HG03342 (cell line): Measurements from ENCODE around the gene SNAP23.

Experiments
- ATAC-seq: cut with Tn5 transposase; IDR thresholded peaks from one replicate; pipeline ENCODE4 v1.9.1; 2021; ENCODE audit warnings: mild to moderate bottlenecking, moderate library complexity; ENCODE audit not compliant: unreplicated experiment

SNAP23 gene

GRCh38 chr15:42495361-42496212, at the start of gene SNAP23:
Gene SNAP23, plus strand, starts transcription at chr15:42495634. Its CDS starts 16,213 bp downstream, at chr15:42511847.
- peak; percentile 76 for ATAC-seq

DNA sequence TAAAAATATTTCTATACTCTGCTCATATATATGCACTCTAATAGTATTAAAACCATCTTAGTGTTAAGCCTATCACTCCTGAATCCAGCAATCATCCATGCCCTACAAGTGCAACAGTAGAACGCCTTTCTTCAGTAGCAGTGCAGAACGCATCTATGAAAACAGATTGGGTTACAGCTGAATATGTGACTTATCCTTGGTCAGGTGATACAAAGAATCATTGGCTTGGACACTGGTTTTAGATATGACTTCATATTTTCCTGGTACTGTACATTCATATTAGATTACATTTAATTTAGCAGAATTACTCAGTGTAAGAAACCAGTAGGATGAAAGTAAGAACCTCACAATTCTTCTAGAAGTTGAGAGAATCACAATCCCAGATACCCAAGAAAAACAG, 47.8 kb upstream of the SNAP23 start:
- ATAC-seq: no peak

DNA sequence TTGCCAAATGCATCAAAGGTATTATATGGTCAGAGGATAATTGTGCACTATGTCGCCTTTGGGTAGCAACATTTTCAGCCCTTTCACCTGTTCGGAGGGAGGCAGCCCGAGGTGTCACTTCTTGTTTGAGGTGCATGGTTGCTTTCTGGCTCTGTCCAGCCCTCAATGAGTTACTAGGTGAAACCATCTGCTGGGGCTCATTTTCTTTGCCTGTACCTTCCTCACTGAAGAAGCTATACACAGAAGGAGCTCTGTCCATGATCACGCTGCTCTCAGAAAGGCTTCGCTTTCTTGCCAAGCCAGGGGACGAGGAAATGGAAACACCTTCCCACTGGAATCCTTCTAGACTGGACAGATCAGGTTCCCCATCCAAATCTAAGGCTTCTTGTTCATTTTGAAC, 47.2 kb upstream of the SNAP23 start:
- no peak for ATAC-seq

DNA sequence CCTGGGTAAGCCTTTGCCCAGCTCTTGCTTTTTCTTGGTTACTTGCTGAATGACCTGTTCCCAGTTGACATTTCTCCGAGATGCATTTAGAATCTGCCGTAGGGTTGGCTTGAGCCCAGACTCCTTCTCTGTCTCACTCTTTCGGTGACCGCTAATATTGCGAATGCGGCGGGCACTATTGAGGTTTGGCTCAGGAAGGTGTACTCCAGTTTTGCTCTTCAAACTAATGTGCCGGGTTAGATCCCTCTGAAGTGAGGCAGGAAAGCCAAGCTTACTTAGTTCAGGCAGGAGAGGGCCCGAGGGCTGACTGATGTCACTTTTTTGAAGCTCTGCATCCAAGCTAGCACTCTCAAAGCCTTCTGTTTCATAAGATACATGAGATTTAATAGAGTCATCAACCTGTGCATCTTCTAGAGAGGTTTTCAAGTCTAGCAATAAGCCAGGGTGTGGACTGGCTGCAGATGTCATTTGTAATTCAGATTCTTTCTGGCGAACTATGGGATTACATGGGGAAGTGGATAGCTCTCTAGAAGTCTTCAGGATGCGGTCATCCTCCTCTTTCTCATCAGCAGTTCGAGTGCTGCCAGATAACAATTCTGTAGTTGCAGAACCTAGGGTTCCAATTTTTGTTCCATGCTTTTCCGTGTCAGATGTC, 45.5 kb upstream of the SNAP23 start:
- no peak for ATAC-seq

DNA sequence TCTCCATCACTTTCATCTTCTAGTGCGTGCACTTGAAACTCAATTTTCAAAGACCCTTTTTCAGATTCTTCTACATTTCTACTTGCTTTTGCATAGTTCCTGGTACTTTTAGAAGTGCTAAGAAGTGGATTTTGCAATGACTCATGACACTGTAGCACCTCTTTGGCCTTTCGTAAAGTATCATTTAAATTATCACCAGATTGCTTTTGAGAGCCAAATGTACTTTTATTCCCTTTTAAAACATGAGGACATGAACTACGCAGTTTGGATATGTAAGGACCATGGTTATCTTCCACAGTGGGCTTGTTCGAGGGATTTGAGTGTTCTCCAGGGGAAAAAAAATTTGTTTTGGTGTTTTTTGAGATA, 45.0 kb upstream of the SNAP23 start:
- ATAC-seq: no peak

DNA sequence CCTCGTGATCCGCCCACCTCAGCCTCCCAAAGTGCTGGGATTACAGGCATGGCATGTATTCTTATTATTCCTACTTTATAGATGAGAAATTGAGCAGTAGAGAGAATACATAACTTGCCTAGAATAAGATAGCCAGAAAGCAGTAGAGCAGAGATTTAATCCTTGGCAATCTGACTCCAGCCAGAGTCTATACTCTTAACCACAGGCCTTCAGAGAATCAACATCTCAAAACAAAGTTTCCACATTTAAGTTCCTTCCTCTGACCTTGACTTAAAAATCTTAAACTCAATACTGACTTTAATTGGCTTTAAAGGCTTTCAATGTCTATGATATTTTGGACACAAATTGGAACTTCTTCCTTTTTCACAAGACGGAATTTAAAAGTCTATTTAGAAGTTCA, 41.6 kb upstream of the SNAP23 start:
- no peak for ATAC-seq

DNA sequence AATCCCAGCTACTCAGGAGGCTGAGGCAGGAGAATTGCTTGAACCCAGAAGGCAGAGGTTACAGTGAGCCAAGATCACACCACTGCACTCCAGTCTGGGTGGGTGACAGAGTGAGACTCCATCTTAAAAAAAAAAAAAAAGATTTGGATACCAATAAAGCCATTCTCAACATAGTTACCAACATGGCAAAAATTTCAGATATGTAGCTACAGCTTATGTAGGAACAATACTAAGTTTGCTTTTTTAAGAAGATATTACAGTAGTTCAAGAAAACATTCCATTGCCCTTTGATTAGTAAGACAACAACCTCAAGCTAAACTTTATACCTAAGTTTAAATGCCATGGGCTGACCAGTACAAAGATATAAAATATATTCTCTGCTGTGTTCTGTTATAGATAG, 38.9 kb upstream of the SNAP23 start:
- no peak for ATAC-seq

DNA sequence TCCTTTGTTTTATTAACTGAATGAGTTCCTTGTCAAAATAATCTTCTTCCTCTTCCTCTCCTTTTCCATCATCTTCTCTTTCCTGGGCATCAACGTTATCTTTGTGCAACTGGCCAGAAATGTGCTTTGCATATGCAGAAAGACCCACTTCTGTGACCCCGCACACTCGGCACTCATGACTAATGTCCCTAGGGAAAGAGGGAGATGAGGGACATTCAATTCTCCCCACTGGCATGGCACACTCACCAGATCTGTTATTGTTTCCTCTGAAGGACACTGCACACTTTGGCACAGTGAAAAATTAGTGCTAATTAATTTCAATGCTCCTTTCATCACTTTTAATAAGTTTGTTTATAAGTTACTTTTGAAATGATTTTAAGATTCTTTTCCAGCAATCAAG, 38.5 kb upstream of the SNAP23 start:
- ATAC-seq: no peak

DNA sequence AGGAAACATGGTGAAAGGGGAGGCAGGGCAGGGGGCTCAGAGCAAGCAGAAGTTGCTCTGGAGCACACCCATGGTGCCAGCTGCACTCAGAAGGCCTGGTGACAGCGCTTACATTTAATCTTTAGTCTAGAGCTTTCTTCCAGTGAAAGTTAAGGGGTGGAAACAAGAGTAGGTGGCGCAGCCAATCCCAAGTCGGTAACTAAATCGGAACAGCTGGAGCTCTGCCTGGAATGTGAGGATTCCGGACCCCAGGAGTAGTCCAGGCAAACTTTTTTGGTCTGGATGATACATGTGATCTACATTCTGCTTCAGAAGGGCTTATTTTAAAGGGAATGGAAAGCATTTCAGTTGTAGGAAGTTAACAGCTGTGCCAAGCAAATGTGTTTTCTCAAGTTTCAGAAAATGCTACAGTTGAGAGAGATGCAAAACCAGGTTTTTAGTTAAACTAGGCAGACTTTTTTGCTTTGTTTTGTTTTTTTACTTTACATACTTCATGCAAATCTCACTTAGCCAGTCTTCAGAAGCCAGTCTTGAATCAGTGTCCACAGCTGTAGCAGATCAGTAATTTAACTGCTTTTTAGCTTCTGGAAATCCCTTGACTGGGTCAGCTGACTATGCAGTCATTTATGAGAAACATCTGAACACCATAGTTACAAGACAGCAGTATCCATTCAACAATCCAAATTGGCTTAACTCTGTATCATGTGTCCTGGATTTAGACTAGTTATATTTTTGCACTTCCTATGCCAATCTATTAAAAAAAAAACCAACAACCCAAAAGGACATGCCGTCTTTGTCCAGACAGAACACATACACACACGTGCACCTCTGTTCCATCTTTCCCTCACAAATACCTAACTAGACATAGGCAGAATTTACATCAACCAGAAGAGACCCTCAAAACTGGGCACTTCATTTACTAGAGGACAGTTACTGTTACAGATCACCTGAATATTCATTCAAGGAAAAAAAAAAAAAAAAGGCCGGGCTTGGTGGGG, 37.7 kb upstream of the SNAP23 start:
- peak; percentile 84 for ATAC-seq

DNA sequence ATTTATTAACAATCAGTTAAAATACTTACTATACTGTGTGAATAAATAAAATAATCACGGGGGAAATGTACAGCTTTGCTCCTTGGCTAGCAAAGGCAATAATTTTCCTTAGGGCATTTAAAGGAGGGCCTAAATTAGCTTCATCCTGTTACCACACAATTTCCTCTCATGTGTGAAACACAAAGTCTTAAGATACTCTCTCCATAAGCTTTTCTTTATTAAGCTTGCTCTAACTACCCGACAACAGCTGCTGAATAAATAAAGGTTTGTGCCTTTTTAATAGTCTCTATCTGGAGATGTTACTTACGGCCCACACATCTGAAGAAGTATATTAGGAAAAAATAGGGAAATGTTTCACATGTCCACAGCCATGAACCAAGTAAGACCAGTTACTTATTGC, 34.2 kb upstream of the SNAP23 start:
- no peak for ATAC-seq

DNA sequence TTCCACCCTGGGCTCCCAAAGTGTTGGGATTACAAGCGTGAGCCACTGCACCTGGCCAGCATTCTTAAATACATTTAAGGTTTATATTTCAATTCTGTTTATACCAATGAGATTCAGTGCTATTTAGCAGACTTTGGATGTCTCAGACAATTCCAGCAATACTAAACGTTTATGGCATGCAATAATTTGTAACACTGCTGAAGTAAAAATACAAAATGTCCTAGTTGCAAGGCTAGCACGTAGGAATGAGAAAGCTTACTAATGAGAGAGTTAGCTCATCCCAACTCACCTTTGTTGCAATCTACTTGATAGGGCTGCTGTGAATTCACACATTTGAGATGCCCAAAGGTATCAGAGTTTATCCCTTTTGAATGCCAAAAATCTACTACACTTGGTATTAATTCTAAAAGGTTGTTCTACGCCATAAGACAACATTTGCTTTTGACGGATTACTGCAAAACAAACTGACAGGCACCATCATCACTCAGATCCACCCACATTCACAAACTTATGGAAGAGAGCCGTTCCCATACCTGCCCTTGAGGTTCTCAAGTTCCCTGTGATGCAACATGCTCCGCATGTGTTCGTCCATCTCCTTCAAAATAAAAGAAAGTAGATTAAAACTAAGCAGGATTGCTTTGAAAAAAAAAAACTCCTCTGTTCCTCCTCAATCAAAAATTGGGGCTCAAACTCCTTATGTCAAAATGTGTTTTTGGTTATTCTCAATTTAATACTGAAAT, 29.7 kb upstream of the SNAP23 start:
- ATAC-seq: no peak

GRCh38 chr15:42471002-42471401, 24.4 kb upstream of the SNAP23 start:
- no peak for ATAC-seq

GRCh38 chr15:42474827-42475226, 20.6 kb upstream of the SNAP23 start:
- no peak for ATAC-seq

GRCh38 chr15:42482701-42483100, 12.7 kb upstream of the SNAP23 start:
- no peak for ATAC-seq

DNA sequence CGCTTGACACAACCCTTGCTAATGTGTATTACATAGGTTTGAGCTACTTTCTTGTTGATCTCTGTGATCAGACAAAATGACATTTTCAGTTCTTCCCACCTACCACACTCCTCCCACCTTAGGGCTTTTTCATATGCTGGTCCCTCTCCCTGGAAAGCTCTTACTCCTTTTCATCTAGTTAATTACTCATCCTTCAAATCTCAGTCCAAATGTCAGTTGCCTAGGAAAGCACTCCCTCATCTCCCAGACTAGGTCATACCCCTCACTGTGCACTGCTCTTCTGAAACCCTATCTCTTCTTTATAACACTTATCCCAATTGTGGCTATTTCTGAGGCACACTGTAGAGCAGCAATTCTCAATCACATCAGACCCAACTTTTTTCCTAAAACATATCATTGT, 11.8 kb upstream of the SNAP23 start:
- no peak for ATAC-seq

DNA sequence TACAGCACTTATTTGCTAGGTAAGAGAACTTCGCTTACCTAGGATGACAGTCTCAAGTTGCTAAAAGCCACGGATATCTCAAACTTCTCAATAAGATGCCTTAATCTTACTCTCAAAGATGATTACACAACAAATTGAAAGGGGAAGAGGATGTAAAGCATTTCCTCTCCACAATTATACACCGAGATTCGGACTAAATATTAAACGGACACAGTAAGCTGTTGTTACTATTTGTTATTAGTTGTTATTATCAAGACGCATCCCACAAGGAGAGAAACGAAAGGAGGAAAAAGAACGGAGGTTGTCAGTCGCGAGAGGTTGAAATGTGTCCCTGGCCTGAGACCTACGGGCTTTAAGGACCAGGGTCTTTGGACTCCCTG, 5.2 kb upstream of the SNAP23 start:
- no peak for ATAC-seq

- ATAC-seq: peak; percentile 37
Observed at GRCh38 chr15:42490671-42491538, 4.5 kb upstream of the SNAP23 start, which contains the start of gene ZNF106. Gene ZNF106, minus strand, starts transcription at chr15:42491141. Its CDS starts 18,852 bp downstream, at chr15:42472289.

DNA sequence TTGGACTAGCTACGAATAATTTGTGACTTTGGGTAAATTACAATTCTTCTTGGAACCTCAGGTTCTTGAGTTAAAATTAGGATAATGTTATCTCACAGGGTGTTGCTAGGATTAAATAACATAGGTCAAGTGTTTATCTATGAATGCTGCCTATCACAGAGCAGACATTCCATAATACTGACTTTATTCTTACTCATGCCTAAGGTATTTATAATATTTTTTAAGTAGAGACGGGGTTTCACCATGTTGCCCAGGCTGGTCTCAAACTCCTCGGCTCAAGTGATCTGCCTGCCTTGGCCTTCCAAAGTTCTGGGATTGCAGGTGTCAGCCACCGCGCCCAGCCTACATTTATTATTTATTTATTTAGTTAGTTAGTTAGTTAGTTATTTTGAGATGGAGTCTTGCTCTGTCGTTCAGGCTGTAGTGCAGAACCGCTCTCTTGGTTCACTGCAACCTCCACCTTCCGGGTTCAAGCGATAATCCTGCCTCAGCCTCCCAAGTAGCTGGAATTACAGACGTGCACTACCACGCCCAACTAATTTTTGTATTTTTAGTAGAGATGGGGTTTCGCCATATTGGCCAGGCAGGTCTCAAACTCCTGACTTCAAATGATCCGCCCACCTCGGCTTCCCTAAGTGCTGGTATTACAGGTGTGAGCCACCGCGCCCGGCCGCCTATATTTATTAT, 3.8 kb upstream of the SNAP23 start:
- ATAC-seq: no peak

GRCh38 chr15:42493679-42494078, 1.8 kb upstream of the SNAP23 start:
- no peak for ATAC-seq
